Measurements from ENCODE around the gene HSPA8.

- no peak for TF ChIP-seq CTCF (IDR thresholded peaks at IDR 0.05)
- TF ChIP-seq POLR2A (IDR thresholded peaks at IDR 0.05), result no peak
These were observed 14.5 kb upstream of the HSPA8 start for GRCh38 chr11:123076484-123076883.
